Fibroblast of upper back skin (primary cell): ENCODE measurements around the gene PXDC1.

Experiments
- DNase-seq: peaks from one replicate; pipeline ENCODE4 v3.0.0-alpha.2; 2013

PXDC1 gene

DNA sequence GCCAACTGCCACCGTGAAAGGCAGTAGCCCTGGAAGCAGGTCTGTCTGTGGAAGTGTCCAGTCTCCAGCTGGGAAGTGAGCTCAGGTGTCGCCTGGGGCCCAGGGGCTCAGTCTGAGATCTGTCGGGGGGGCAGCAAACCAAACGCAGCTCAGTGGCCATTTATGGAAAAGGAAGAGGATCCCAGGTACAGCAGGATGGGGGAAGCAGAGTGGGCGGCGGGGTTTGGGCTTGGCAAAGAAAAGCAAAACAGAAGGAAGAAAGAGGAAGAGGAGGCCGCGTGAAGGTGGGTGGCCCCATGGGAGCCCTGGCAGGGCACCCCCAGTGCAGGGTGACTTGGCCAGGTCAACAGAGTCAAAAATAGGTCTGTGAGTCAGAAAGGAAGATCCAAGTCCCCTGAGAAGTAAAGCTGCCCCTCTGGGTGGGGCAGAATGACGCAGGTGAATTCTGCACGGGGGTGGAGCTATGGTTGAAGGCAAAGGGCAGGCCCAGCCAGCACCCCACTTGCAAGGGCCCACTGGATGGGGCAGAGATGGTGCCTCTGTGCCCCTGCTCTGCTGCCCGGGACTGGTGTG, 5.3 kb downstream of the PXDC1 start:
- DNase-seq: no peak

- no peak for DNase-seq
Observed at GRCh38 chr6:3745566-3746118, 5.9 kb downstream of the PXDC1 start.

DNA sequence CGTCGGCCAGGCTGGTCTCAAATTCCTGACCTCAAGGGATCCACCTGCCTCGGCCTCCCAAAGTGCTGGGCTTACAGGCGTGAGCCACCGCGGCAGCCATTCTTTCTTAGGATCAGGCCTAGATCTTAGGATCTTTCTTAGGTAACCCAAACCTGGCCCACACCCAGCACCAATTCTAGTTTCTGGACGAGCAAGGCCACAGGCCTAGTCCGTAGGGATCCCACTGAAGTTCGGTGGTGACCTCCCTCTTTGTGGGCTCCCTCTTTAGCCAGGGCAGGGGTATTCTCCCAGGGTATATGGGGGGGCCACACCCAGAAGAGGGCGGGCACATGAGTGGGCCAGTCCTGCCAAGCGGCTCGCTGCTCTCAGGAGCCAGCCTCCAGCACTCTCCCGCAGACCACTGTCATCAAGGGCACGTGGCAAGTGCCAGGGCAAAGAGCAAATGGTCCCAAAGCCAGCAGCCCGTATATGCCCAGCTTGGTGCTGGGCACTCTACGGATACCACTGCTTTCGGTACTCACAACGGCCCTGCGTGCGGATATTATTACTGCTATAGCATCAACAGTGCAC, 6.5 kb downstream of the PXDC1 start:
- no peak for DNase-seq

GRCh38 chr6:3744211-3744900, 7.2 kb downstream of the PXDC1 start:
- DNase-seq: no peak

GRCh38 chr6:3743541-3743940, 8.0 kb downstream of the PXDC1 start:
- DNase-seq: no peak

DNA sequence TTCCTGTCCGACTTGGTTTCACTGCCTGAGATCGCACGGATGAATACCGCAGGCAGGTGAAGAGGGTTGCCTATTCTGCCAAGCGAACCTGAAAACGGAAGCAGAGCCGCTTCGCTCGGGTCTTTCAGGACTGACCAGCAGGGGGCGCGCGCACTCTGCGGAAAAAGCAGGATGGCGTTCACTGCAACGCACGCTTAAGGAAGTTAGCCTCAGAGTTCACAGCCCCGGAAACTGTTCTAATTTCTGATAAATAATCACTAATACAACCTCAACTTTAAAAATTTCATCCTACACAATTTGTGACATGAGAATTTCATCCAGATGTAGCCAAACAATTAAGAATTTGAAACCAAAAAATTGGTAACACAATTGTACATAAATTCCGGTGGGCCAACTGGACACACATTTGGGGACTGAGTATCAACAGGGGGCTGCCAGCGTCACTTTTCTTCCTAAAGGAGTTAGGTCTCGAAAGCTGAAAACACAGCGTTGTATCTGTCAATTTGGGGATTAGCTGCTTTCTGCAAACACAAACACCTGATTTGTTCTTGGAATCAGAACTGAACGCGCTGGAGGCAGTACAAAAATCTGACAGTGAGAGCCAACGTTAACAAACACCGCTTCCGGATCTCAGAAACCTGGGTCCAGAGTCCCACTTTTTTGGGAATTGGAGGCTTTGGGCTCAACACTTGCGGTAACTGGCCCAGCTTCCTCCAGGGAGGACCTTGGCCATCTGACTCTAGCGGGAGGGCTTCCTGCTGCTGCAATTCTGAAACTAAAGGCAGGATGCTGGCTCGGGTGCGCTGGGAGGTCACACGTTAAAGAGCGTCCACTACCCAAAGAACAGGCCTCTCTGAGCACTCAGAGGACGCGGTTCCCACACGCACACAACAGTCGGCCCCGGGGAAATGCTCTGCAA, 8.8 kb downstream of the PXDC1 start:
- DNase-seq: peak; percentile 62

- DNase-seq: no peak
Observed at GRCh38 chr6:3742076-3742425, 9.5 kb downstream of the PXDC1 start.

DNA sequence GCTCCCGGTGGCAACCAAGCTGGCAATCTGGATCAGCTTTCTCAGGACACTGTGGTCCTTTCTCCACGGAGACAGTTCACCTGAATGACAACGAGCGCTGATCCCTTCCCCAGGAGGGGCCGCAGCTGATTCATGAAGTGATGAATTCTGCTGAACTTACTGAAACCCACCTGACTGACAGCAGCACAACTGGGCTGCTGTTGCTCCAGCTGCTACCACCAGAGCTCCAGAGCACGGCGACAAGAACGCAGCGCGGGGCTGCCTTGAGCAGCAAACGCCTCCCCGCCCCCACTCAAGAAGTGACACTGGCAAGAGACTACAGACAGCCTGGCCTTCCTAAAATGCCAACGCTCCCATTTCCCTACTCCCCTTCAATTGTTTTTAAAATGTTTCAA, 10.0 kb downstream of the PXDC1 start:
- no peak for DNase-seq

DNA sequence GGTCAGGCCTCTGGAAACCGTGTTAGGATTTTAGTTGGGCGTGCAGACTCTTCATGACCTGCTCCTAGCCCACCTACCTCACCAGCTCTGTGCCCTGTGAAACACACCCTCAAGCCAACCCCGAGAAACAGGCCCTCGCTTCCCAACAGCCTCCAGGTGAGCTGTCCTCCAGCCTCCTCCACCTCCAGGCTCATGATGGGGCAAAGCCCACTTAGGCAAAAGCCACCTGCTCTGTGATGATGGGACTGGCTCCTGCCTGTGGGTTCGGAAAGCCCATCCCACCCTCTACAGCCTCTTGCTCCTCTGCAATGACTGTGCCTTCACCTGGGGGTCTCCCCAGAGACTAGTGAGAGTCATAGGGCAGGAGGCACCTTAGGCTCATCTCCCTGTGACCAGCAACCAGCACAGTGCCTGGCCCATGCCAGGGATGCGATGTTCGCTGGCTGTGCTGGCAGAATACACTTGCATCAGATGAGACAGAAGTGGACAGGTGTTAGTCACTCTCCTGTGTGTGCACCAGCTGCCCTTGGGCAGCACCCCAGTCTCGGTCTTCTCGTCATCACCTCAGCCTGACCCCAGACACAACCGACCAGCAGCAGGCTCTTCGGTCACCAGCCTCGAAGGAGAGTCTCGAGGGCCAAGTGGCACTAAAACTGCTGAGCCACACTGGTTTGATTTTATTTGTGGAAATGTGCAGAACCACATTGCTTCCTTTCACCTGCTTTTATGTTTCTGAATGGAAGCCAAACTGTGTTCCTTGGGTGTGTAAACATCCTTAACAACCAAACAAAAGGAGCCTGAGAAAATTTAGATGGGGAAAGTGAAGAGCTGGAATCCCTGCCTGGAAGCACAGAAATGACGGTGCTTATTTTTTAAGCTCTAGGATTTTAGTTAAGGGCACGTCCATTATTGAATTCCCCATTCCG, 10.7 kb downstream of the PXDC1 start:
- no peak for DNase-seq

DNA sequence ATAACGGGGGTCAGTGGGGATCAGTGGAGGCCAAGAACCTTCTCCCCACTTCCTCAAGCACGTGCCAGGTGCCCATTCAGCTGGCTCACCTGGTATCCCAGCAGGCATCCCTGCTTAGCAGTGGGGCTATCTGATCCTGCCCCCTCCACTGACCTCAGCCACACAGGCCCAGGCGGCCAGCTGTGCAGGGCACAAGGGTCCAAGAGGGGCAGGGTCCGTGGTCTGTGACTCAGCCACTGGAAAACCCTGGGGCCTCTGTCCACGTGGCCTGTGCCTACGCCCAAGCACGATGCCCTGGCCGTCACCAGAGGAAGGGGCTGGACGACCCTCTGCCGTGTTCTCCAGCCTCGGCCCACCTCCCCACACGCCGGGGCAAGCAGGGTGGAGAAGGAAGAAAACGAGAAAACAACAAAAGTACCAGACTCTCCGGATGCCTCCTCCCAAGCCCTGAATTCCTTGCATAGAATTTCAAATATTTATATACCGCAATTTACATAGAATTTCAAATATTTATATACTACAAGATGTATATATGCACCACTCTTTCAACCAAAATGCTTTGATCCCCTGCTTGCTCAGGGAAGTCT, 12.1 kb downstream of the PXDC1 start:
- no peak for DNase-seq

GRCh38 chr6:3738381-3739131, 13.0 kb downstream of the PXDC1 start:
- DNase-seq: no peak

- no peak for DNase-seq
Observed at GRCh38 chr6:3737831-3738210, 13.7 kb downstream of the PXDC1 start.

GRCh38 chr6:3737149-3737830, 14.2 kb downstream of the PXDC1 start:
- no peak for DNase-seq

DNA sequence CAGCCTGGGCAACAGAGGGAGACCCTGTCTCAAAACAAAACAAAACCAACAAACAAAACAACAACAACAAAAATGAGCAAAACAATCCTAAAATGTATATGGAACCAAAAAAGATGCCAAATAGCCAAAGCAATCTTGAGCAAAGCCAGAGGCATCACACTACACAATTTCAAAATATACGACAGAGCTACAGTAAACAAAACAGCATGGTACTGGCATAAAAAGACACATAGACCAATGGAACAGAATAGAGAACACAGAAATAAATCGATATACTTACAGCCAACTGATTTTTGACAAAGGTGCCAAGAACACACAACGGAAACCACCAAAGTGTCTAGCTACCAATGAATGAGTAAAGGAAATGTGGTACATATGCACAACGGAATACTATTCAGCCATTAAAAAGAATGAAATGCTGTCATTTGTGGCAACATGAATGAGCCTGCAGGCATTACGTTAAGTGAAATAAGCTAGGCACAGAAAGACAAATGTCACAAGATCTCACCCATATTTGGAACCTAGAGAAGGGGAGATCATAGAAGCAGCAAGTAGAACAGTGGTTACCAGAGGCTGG, 16.4 kb downstream of the PXDC1 start:
- no peak for DNase-seq

GRCh38 chr6:3734023-3734422, 17.5 kb downstream of the PXDC1 start:
- DNase-seq: no peak

DNA sequence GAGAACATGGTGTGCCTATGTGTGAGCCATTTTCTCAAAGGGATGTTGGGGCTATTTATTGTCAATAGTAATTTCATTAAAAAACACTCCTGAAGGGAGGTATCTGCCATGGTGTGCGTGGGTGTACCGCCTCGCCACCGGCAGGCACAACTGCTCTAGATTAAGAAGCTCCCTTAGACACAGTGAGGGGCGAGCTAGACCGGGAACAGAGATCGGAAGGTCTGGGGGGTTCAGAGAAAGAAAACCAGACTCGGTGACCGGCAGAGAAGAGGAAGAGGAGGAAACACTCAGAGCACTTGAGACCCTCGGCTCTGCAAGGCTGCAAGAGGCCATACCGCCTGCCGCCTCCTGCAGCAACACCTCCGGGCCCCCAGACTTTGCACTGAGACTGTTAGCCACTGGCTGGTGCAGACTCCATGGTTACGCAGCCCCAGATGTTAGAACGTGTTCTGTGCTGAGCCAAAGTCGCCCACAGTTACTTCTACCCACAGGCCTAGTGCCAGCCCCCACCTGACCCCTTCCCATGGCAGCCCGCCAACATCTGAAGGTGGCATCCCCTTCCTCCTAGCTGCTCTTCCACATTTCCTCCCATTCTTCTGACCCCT, 18.1 kb downstream of the PXDC1 start:
- DNase-seq: no peak

DNA sequence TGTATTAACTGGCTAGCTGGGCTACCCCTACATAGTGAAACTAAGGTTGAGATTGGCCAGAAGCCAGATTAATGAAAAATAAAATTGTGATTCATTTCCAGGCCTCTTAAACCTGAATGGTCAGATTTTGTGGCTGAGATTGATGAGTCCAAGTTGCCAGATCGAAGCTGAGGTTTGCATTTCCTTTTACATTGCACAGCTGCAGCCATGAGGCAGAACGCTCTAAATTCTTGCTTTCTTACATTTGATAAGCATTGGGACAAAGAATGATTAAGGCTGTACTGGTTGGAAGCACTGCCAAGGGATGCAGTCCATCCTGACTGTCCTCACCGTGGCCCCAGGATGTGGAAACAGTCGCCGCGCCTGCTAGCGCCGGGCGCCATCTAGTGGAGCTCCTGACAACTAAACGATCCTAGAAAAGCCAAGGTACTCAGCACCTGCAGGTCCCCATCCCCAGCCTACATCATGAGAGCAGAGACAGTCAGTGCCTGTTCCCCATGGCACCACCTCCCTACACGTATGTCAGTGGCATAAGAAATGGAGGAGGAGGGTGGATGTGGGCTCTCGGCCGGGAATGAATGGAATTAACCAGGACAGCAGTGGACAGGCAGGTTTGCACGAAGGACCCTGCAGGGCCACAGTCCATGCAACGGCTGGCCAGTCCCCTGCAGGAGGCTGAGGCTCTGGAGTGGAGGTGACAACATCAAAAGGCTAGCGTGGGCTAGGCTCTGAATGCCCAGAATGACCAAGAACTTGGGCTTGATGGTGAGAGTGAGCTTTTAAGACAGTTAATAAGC, 19.0 kb downstream of the PXDC1 start:
- DNase-seq: peak; percentile 87

- DNase-seq: no peak
Observed at GRCh38 chr6:3731700-3732099, 19.8 kb downstream of the PXDC1 start.
